Islet of Langerhans (tissue), 1 donor: ENCODE measurements around the gene OSBPL2.

ENCODE experiments used
- FAIRE-seq: peaks from one replicate; lab custom pipeline; 2011; peaks lifted over from hg19 to GRCh38; lab: Jason Lieb, UNC

Gene OSBPL2

GRCh38 chr20:62327726-62328495 is 89.6 kb downstream of the OSBPL2 start:
- no peak for FAIRE-seq

GRCh38 chr20:62328684-62329388 is 90.5 kb downstream of the OSBPL2 start:
- no peak for FAIRE-seq

GRCh38 chr20:62329389-62330377 is 91.4 kb downstream of the OSBPL2 start:
- no peak for FAIRE-seq

- FAIRE-seq, result no peak
These were observed 92.4 kb downstream of the OSBPL2 start for GRCh38 chr20:62330576-62331317.

- FAIRE-seq, result no peak
These were observed 93.0 kb downstream of the OSBPL2 start for GRCh38 chr20:62331347-62331746.

- FAIRE-seq, result no peak
These were observed 94.1 kb downstream of the OSBPL2 start for GRCh38 chr20:62332421-62332820.

GRCh38 chr20:62332989-62333819 is 94.9 kb downstream of the OSBPL2 start:
- no peak for FAIRE-seq

- no peak for FAIRE-seq
These were observed 95.7 kb downstream of the OSBPL2 start for GRCh38 chr20:62333820-62334595.

- no peak for FAIRE-seq
These were observed 96.6 kb downstream of the OSBPL2 start for GRCh38 chr20:62334881-62335280.

GRCh38 chr20:62335532-62335931 is 97.2 kb downstream of the OSBPL2 start:
- no peak for FAIRE-seq

GRCh38 chr20:62336329-62336728 is 98.0 kb downstream of the OSBPL2 start:
- no peak for FAIRE-seq

GRCh38 chr20:62336775-62337557 is 98.6 kb downstream of the OSBPL2 start:
- no peak for FAIRE-seq

- no peak for FAIRE-seq
These were observed 99.4 kb downstream of the OSBPL2 start for GRCh38 chr20:62337558-62338293.

GRCh38 chr20:62338294-62338620 is 99.9 kb downstream of the OSBPL2 start:
- FAIRE-seq, result no peak

- no peak for FAIRE-seq
These were observed 101.3 kb downstream of the OSBPL2 start for GRCh38 chr20:62339647-62340062.

- no peak for FAIRE-seq
These were observed 104.6 kb downstream of the OSBPL2 start for GRCh38 chr20:62342910-62343309.

GRCh38 chr20:62344092-62344491 is 105.8 kb downstream of the OSBPL2 start:
- no peak for FAIRE-seq

- FAIRE-seq, result no peak
These were observed 106.5 kb downstream of the OSBPL2 start for GRCh38 chr20:62344782-62345181.
